IPS-20b (cell line): ENCODE measurements around the gene B3GALNT2.
A peak's percentile ranks its signal among the peaks of the same experiment; 100 is the strongest.

Source experiments
- H3K27ac ChIP-seq: one replicate; pipeline ENCODE4 v1.5.1; 2013; ENCODE audit warnings: low read length
- H3K27me3 ChIP-seq: 2 replicates; pipeline ENCODE4 v1.6.1; 2013; ENCODE audit warnings: mild to moderate bottlenecking, low read length, inconsistent platforms; ENCODE audit not compliant: insufficient read depth
- H3K36me3 ChIP-seq: 2 replicates; pipeline ENCODE4 v1.6.1; 2013; ENCODE audit warnings: low read depth, mild to moderate bottlenecking, inconsistent platforms, low read length, moderate library complexity; ENCODE audit not compliant: insufficient read depth
- H3K4me1 ChIP-seq: 2 replicates; pipeline ENCODE4 v1.6.1; 2013; ENCODE audit warnings: mild to moderate bottlenecking, control low read depth, inconsistent platforms, low read length, moderate library complexity; ENCODE audit not compliant: insufficient read depth
- H3K4me3 ChIP-seq: 2 replicates; pipeline ENCODE4 v1.5.1; 2013; ENCODE audit warnings: mild to moderate bottlenecking, low read length, inconsistent platforms
- H3K9ac ChIP-seq: 2 replicates; pipeline ENCODE4 v1.6.1; 2013; ENCODE audit warnings: low read depth, mild to moderate bottlenecking, inconsistent platforms, low read length, moderate library complexity
- H3K9me3 ChIP-seq: 2 replicates; pipeline ENCODE4 v1.6.1; 2013; ENCODE audit warnings: mild to moderate bottlenecking, low read depth, low read length, inconsistent platforms; ENCODE audit not compliant: insufficient read depth

Gene B3GALNT2

DNA sequence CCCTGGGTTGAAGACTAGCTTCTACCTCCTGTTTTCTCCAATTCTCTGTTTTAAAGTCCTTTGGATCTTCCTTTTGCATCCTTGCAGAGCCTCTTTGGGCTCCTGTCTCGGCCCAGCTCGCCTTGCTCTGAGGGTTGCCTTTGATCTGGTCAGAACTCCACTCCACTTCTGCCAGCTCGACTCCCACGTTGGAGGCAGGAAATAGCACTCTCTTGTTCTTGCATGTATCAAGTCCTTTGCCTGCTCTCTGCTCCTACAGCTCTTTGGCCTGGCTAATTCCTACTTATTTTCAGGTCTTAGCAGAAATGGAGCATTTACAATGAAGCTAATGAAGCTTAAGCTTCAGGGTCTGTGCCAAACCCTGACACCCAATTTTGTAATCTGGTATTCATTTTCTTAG lies 21.1 kb upstream of the B3GALNT2 start:
- H3K9ac ChIP-seq: no peak overlapping the region
- H3K27ac ChIP-seq: no peak overlapping the region
- H3K27me3 ChIP-seq: no peaks in the 10 kb centered on the region
- H3K9me3 ChIP-seq: no peaks in the 10 kb centered on the region
- no peaks in the 10 kb centered on the region for H3K36me3 ChIP-seq
- H3K4me3 ChIP-seq: no peak overlapping the region
- H3K4me1 ChIP-seq: no peaks in the 10 kb centered on the region

DNA sequence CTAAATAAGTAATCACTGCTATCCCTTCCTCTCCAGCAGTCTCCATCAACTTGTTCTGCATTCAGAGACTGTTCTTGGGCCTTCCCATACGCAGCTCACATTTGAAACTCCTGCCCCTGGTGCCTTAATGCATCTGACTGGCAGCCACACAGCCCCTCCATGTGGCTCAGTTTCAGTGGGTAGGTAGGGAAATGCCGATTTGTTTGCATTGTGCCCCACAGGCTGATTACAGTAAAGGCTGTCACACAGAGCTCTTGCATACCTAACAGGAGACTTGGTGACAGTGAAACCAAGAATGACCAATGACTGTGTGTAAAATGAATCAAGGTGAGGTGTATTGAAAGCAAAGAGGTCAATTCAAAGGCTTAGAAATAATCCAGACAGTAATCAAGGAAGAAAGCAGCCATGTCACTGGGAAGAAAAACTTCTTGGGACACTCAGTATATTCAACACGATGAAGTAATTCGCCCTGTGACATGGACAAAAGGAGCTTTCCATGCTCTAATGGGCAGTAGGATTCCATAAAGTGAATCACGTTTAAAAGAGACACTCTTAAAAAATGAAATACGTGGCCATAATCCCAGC lies 12.7 kb upstream of the B3GALNT2 start:
- Histone ChIP-seq H3K27me3 (no peaks in the 10 kb centered on the region), H3K4me3 (no peak overlapping the region), H3K36me3 (no peaks in the 10 kb centered on the region), H3K9me3 (no peaks in the 10 kb centered on the region), H3K4me1 (no peaks in the 10 kb centered on the region), H3K27ac (no peak overlapping the region), H3K9ac (no peak overlapping the region)

DNA sequence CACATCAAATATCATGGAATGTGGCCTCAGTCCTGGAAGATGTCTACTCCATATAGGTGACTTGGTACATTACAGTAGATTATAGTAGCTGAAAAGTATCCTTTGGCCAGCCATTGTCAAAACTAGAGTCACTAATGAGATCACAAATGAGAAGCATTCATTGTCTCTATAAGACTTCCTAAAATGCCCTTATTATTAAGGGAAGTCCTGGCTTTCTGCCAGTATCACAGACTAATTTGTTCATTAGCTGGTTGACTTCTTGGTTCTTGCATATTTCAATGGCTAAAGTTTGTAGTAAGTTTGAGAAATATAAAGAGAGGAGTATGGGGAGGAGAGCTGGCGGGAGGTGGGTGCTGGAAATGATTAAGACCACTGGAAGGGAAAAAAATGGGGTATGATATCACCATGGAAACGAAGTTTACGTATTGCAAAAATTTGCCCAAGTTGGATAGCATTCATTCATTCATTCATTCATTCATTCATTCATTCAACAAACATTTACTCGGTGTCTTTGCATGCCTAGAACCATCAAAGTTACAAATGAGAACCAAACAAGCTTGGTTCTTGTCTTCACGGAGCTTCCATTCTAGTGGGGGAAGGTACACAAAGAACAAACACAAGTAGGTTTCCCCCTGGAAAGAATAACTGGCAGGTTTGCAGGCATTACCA lies 11.7 kb upstream of the B3GALNT2 start:
- Histone ChIP-seq H3K9me3 (no peaks in the 10 kb centered on the region), H3K9ac (no peak overlapping the region), H3K4me3 (no peak overlapping the region)

DNA sequence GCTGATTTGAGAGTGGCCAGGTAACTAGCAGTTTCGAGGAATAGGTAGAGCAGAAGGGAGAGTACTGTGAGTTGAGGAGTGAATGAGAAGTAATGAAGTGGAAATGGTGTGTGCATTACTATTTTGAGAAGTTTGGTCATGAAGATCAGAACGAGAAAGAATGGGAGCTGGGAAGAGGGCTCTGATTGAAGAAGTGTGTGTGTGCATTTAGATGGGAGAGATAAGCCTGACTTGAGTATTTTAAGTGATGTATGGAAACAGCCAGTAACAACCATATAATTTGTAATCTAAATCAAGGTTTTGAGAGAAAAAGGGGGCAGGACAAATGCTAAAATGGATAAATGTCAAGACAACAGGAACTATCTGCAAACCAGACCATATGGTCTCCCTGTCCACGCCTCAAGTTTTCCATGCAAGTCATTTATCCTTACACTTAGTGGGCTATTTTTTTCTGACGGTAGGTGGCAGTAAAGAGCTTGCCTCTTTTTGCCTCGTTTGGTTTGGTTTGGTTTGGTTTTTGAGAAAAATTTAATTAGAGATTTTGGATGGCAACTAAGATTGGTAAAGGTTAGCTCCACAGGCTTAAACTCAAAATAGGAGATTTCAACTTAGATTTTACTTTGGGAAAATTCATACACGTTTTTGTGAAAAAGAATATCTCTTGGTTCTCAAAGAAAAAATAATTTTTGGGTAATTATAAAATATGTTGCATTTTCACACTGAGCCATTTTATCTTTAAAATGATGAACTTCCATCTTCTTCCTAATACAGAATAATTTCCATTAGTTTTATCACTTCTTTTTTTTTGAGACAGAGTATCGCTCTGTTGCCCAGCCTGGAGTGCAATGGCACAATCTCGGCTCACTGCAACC lies 9.5 kb upstream of the B3GALNT2 start:
- Histone ChIP-seq H3K27me3 (no peaks in the 10 kb centered on the region), H3K4me3 (no peak overlapping the region), H3K9me3 (no peaks in the 10 kb centered on the region), H3K27ac (no peak overlapping the region), H3K4me1 (no peaks in the 10 kb centered on the region), H3K9ac (no peak overlapping the region), H3K36me3 (no peaks in the 10 kb centered on the region)

More for the DNA sequence above, 11.7 kb upstream of the B3GALNT2 start:
- no peaks in the 10 kb centered on the region for H3K27me3 ChIP-seq
- H3K36me3 ChIP-seq: no peaks in the 10 kb centered on the region
- H3K4me1 ChIP-seq: no peaks in the 10 kb centered on the region
- no peak overlapping the region for H3K27ac ChIP-seq

DNA sequence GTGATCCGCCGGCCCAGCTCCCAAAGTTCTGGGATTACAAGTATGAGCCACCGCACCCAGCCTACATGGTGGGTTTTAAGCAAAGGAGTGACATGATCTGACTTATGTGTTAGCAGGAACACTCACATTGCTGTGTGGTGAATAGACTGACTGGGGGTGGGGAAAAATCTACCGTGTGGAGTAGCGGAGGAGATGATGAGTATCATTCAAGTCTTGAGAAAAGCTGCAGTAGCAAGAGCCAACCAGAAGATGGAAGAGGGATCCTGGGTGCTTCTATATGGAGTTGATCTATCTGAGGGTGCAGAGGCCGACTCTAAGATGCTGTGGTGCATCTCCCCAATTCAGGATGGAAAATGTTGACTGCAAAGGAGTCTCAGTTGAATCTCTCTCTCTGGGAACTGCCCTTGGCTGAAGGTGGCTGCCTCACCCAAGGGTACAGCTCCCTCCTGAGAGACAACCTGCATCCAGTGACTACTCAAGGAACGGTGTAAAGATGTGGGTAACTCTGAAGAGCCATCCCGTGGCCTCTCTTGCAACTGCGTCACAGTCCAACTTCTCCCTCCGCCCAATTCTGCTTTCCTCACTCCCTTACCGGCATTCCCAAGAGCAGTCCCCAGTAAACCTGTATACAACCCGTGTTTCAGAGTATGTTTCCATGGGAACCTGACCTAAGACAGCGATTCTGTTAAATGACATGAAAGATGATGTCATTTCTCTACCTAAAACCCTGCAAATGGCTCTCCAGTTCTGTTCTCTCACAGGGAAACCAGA lies 7.4 kb upstream of the B3GALNT2 start:
- Histone ChIP-seq H3K27ac (no peak overlapping the region), H3K36me3 (no peaks in the 10 kb centered on the region), H3K9ac (no peak overlapping the region), H3K9me3 (no peaks in the 10 kb centered on the region), H3K27me3 (no peaks in the 10 kb centered on the region), H3K4me3 (no peak overlapping the region), H3K4me1 (no peaks in the 10 kb centered on the region)

DNA sequence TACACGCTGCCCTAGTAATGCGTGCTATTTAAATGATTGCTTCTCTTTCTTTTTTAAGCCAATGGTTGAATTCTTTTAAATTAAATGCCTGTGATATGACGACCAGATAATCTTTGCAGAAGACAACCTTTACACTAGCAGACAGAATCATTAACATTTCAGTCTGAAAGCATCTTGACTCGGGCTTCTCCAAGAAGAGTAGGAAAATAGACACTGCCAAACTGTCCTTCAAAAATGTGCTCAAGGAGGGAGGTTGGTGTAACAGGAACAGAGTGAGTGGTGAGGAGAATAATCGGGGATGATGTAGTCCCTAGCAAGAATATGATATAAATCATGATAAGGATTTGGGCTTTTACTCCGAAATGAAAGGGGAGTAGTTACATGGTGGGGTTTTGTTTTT lies 6.6 kb upstream of the B3GALNT2 start:
- no peaks in the 10 kb centered on the region for H3K4me1 ChIP-seq
- no peaks in the 10 kb centered on the region for H3K36me3 ChIP-seq
- no peaks in the 10 kb centered on the region for H3K27me3 ChIP-seq
- H3K9ac ChIP-seq: no peak overlapping the region
- H3K4me3 ChIP-seq: no peak overlapping the region
- no peak overlapping the region for H3K27ac ChIP-seq
- no peaks in the 10 kb centered on the region for H3K9me3 ChIP-seq

DNA sequence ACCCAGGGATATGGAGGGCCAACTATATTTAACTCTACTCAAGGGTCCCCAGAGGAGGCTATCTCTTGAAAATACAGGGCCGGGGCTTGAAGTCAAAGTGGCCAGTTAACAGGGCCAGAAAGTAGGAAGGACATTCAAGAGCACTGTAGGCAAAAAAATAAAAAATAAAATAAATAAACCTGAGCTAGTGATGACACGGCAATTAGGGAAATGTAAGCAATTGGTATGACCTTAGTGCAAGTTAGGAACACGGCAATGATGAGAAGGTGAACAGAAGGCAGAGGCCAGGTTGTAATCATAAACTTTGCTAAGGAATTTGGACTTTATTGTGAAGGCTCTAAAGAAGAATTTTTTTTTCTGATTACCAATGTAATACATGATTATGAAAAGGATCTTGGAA lies 3.4 kb upstream of the B3GALNT2 start:
- H3K27ac ChIP-seq: no peak overlapping the region
- H3K9me3 ChIP-seq: no peaks in the 10 kb centered on the region
- no peaks in the 10 kb centered on the region for H3K36me3 ChIP-seq
- no peaks in the 10 kb centered on the region for H3K27me3 ChIP-seq
- H3K4me1 ChIP-seq: peaks cover 3% of the 10 kb centered on the region; the same call in 1 of the 2 replicates
- H3K4me3 ChIP-seq: no peak overlapping the region
- no peak overlapping the region for H3K9ac ChIP-seq

DNA sequence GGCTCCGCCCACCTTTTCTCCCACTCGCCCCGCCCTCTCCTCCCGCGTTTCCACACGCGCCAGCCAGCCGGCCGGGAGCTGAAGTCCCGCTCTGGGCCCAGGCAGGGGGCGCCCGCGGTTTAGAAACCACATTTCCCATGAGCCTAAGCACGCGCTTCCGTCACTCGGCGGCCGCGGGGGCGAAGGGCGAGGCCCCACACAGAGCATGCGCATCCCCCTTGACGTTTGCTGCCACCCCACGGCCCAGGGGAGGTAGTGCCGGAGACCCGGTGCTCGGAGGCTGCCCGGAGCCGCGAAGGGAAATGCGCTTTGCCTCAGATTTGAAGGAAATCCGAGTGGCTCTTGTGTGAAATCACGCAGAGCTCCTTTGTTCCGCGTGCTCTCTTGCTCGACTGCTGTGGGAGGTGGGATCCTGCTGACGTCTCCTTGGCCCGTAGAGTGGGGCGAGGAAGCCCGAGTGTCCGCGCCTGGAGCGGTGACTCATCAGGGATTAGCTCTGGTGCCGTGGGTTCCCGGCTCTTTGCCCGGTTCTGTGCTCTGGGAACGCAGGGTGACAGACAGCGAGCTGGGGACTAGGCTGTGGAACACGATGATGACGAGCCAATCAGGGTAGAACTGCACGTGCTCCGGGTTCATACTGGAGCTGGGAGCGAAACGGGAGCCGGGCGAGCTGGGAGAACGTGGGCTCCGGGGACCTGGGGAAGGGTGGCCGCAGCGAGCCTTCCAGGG lies 406 bp upstream of the B3GALNT2 start:
- H3K36me3 ChIP-seq: no peaks in the 10 kb centered on the region

DNA sequence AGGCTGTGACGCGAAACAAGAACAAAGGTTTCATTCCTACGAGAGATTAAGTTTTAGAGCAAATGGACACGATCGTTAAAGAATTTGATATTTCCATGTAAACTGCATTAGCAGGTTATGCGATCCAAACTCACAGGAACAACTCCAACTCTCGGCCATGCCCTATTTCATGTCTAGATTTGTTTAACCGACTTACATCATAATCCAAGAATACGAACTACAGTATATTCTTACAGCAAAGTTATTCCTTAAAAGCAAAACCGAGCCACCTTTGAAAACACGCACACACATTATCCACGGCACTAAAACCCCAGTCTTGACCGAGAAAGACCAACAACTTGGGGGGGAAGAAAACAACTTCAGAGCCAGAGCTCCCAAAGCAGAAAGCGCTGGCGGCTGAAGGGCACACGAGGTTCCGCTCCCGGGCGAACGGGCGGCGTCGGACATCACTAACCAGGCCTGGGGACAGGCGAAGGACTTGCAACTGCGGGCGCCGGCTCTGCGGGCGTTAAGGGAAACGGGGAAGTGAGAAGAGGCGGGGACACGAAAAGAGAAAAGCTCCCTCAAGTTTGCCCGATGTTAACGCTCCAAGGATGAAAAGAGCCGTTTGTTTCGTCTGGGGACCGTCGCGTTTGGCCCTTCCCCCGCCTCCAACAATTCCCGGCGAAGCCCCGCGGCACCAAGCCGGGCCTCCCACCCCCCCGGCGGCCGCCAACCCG lies 690 bp downstream of the B3GALNT2 start:
- Histone ChIP-seq H3K9ac (peak overlapping the region; percentile 98), H3K27me3 (no peaks in the 10 kb centered on the region), H3K4me3 (peak overlapping the region; percentile 100), H3K27ac (peak overlapping the region; percentile 78), H3K9me3 (no peaks in the 10 kb centered on the region), H3K36me3 (no peaks in the 10 kb centered on the region), H3K4me1 (peaks cover 18% of the 10 kb centered on the region)

More for the DNA sequence above, 406 bp upstream of the B3GALNT2 start:
- Histone ChIP-seq H3K27me3 (no peaks in the 10 kb centered on the region), H3K4me3 (peak overlapping the region; percentile 95), H3K9ac (peak overlapping the region; percentile 91), H3K27ac (peak overlapping the region; percentile 53), H3K4me1 (peaks cover 18% of the 10 kb centered on the region), H3K9me3 (no peaks in the 10 kb centered on the region)

DNA sequence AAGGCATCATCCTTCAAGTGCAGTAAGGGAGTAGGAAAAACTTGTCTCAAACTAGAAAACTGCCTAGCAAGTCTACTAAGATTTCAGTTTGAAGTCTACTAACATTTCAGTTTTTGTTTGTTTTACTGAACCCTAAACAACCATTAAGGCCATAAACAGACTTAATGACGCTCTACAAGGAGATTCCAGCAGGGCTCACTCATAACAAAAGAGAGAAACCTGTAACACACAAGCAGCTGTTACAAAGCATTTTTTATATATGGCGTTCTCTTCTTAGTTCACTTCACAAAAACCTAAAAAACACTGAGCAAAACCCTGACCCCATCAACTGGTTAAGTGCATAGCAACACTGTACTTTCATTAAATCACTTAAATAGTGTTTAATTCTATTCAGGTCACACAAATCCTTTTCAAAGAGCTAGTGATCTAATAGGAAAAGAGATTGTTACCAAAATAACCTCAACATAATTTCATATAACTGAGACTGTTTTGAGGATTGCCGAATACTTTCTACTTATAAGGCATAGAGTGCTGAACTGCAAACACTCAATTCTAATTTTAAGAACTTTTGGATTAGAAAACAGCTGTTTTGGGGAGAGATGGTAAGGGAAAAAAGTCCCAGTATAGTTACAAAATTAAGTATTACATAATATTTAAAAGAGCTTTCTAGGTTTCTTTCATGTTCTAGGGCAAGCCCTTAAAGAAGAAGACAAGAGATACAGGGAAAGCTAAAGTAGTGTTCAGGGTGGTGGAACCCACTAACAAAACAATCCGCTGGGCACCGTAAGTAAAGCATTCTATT lies 1.4 kb downstream of the B3GALNT2 start:
- Histone ChIP-seq H3K9ac (peak overlapping the region; percentile 98), H3K36me3 (no peaks in the 10 kb centered on the region), H3K4me1 (peaks cover 18% of the 10 kb centered on the region), H3K27ac (no peak overlapping the region), H3K9me3 (no peaks in the 10 kb centered on the region), H3K4me3 (peak overlapping the region; percentile 100), H3K27me3 (no peaks in the 10 kb centered on the region)
